Thymus (tissue), 14 donors: ENCODE results near the gene APLF. TPM values are rescaled to one million over a fixed set of nuclear protein-coding genes. Genes with fewer than 3 reads are reported as not detected.
A peak's percentile ranks its signal among the peaks of the same experiment; 100 is the strongest.

Experiments used
- DNase-seq, 9 donors: peaks; one replicate each; pipeline ENCODE4 v3.0.0-alpha.2; 2013; ENCODE audit warnings: low spot score in 9 of 9, low read depth in 6 of 9, missing footprints in 1 of 9
- H3K27ac ChIP-seq, 2 donors: one replicate each; pipeline ENCODE4 v1.5.1; 2013; ENCODE audit warnings: control low read depth in 1 of 2, low read depth in 1 of 2, low read length in 1 of 2, mild to moderate bottlenecking in 1 of 2, moderate library complexity in 1 of 2
- H3K27me3 ChIP-seq, 2 donors: one replicate each; pipeline ENCODE4 v1.5.1; 2013; ENCODE audit warnings: low read length in 1 of 2; ENCODE audit not compliant: control insufficient read depth in 2 of 2, insufficient read depth in 1 of 2
- H3K36me3 ChIP-seq, 2 donors: one replicate each; pipeline ENCODE4 v1.5.1; 2013; ENCODE audit warnings: low read length in 1 of 2, mild to moderate bottlenecking in 1 of 2, moderate library complexity in 1 of 2; ENCODE audit not compliant: control insufficient read depth in 2 of 2, insufficient read depth in 2 of 2
- H3K4me1 ChIP-seq, 2 donors: one replicate each; pipeline ENCODE4 v1.5.1; 2013; ENCODE audit warnings: low read length in 2 of 2; ENCODE audit not compliant: control insufficient read depth in 2 of 2, insufficient read depth in 2 of 2
- H3K4me3 ChIP-seq, 2 donors: one replicate each; pipeline ENCODE4 v1.5.1; 2013; ENCODE audit warnings: low read length in 2 of 2, control low read depth in 1 of 2, mild to moderate bottlenecking in 1 of 2
- H3K9me3 ChIP-seq, 2 donors: one replicate each; pipeline ENCODE4 v1.5.1; 2013; ENCODE audit warnings: low read length in 1 of 2, mild to moderate bottlenecking in 1 of 2; ENCODE audit not compliant: control insufficient read depth in 2 of 2, insufficient read depth in 1 of 2
- whole genome bisulfite sequencing: extraction: QIAGEN DNeasy Blood & Tissue Kit; methylation state at CpG from one replicate; pipeline ENCODE4 v1.1.7; 2013; 5-methylcytosine and 5-hydroxymethylcytosine counted together
- long read RNA-seq, 10 donors: transcript quantifications; one replicate each; lab custom pipeline, GENCODE V29; 2026
- polyA plus RNA-seq: library from polyadenylated mRNA; stranded (reverse); fragments of 200-250 nt; gene quantifications from one replicate; pipeline ENCODE4 v1.2.3, GENCODE V29; 2013
- total RNA-seq: library from RNA; stranded (reverse); fragments of 120-200 nt; gene quantifications from one replicate; pipeline ENCODE4 v1.2.4, GENCODE V29; 2013
- donor health status: healthy.

Gene APLF, protein sequence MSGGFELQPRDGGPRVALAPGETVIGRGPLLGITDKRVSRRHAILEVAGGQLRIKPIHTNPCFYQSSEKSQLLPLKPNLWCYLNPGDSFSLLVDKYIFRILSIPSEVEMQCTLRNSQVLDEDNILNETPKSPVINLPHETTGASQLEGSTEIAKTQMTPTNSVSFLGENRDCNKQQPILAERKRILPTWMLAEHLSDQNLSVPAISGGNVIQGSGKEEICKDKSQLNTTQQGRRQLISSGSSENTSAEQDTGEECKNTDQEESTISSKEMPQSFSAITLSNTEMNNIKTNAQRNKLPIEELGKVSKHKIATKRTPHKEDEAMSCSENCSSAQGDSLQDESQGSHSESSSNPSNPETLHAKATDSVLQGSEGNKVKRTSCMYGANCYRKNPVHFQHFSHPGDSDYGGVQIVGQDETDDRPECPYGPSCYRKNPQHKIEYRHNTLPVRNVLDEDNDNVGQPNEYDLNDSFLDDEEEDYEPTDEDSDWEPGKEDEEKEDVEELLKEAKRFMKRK
- 7.5 TPM for total RNA-seq
- 2.4 TPM for polyA plus RNA-seq
- long read RNA-seq, donor 1 = 0 reads
- long read RNA-seq, donor 2, partial matches to known transcripts = 0 of 1 reads
- long read RNA-seq, donor 2, other reads (novel, unspliced or antisense) = 0 of 1 reads
- long read RNA-seq, donor 3 = 0 reads
- long read RNA-seq, donor 4 = 0 reads
- long read RNA-seq, donor 5, partial matches to known transcripts = 0 of 1 reads
- long read RNA-seq, donor 5, other reads (novel, unspliced or antisense) = 0 of 1 reads
- long read RNA-seq, donor 6 = 0 reads
- long read RNA-seq, donor 7 = 0 reads
- long read RNA-seq, donor 8 = 0 reads
- long read RNA-seq, donor 9, partial matches to known transcripts = 0 of 1 reads
- long read RNA-seq, donor 9, other reads (novel, unspliced or antisense) = 0 of 1 reads
- long read RNA-seq, donor 10 = 0 reads

DNA sequence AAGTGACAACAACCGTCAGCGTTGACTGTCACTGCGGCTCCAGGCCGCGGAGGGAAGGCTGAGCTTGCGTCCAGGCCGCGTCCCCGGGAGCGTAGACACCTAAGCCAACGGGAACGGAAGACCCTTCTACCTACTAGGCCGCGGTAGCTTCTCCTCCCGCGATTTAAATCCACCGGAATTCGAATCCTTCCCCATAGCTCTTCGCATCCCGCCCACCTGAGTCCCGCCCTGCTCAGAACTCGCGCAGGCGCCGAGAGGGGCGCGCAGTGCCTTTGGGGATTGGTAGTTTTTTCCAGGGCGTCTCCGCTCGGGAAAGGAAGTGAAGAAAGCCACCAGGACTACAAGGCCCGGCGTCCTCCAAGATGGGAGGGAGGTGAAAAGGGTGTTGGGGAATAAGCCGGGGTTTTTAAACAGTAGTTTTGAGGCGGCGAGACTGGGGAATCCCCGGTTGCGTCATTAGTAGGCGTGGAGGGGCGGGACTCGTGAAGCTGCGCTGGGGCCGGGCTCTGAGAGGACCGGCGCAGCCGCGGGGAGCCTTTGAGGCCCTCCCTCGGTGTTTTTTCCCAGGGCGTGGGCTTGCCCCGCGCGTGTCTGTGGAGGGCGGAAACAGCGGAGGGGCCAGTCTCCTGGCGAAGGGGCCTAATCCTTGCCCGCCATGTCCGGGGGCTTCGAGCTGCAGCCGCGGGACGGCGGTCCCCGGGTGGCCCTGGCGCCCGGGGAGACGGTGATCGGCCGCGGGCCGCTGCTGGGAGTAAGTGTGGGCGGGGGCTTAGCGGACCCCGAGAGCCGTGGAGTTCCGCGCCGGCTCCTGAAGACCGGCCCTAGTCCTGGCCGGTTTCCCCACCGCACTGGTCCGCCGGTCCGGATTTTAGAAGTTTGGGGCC is at the start of gene APLF, which contains the start of gene FBXO48:
APLF (plus strand) TSS at position 509 of the 884 bp plus-strand sequence; CDS start at position 656, 147 bp downstream.
FBXO48 (minus strand) TSS at position 218 of the 884 bp plus-strand sequence. CDS start 2,149 bp downstream, outside the sequence.
- H3K4me1 ChIP-seq = peaks cover 7 to 11% of the 10 kb centered on the region in 2 donors

DNA sequence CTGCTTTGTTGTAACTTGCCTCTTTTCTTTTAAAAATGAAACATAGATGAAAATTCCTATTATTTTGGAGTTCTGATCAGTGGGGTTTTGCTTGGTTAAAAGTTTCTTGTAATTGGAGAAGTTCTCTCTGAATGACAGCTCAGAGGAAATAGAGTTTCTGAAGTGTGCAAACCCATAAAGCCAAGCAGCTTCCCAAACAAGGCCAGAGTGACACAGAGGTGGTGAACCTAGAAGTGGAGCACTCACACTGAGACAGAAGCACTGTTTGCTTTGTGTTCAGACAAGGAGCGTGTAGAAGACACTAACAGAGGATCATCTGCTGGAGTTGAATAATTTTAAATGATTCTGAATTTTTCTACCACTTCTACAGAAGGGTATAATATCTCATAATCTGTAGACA is 49.5 kb upstream of the APLF start:
- no peaks in the 10 kb centered on the region for H3K27me3 ChIP-seq
- 42% methylated on average over 1 of the region's 1 CpG for WGBS
- H3K9me3 ChIP-seq = no peaks in the 10 kb centered on the region
- H3K27ac ChIP-seq = no peak overlapping the region
- H3K4me1 ChIP-seq = peaks cover 6 to 32% of the 10 kb centered on the region in 2 donors
- DNase-seq = no peak
- no peak overlapping the region for H3K4me3 ChIP-seq
- no peaks in the 10 kb centered on the region for H3K36me3 ChIP-seq

More for the DNA sequence above, at the start of gene APLF, which contains the start of gene FBXO48:
- peak; percentile 94 to 99 (median 97) for DNase-seq
- no peaks in the 10 kb centered on the region for H3K9me3 ChIP-seq
- H3K27ac ChIP-seq = peak within 1 kb of the TSS; percentile 76 to 79
- no peaks in the 10 kb centered on the region for H3K27me3 ChIP-seq
- H3K36me3 ChIP-seq = no peaks in the 10 kb centered on the region
- WGBS = under 1% methylated on average over 82 of the region's 82 CpGs
- H3K4me3 ChIP-seq = peak within 1 kb of the TSS; percentile 69 to 84

DNA sequence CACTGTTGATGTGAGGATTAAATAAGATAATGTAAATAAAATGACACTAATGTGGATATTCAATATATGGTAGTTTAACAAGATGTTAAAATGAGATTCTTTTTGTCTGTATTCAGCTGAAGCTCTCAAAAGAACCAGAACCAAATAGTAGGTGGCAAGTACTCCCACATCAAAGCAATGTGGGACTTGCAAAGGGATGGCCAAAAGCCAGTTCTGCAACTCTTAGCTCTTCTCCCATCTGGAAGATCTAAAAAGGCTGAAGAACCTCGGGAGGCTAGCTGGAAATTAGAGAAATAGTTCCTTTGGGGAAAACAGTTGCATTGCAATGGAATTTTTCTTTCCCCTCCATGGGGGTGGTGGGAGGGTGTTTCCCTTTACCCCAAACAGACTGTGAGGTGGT is 49.0 kb upstream of the APLF start:
- Histone ChIP-seq H3K4me1 (peaks cover 6 to 32% of the 10 kb centered on the region in 2 donors), H3K36me3 (no peaks in the 10 kb centered on the region), H3K9me3 (no peaks in the 10 kb centered on the region), H3K27ac (peak overlapping the region in 1 of 2 donors; percentile 14), H3K4me3 (no peak overlapping the region), H3K27me3 (no peaks in the 10 kb centered on the region)
- 36% methylated on average over 1 of the region's 1 CpG for WGBS
- DNase-seq = no peak

DNA sequence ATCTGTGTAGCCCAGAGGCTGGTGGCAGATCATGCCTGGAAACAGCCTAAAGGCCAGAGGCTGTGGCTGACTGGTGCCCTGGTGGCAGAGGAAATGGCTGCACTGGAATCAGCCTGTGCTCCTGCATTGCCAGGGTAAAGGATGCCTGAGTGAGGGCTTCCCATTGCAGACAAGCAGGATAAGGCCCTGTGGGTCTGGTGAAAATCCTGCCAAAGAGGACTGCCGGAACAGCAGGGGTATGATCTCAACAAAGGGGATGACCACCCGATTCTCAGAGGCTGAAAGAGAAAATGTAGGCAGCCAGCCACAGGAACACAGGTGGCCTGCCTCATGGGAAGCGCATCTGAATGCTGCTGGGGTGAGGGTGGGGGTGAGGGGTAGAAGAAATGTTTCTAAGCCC is 48.5 kb upstream of the APLF start:
- H3K36me3 ChIP-seq = no peaks in the 10 kb centered on the region
- peak overlapping the region in 1 of 2 donors; percentile 14 for H3K27ac ChIP-seq
- no peak overlapping the region for H3K4me3 ChIP-seq
- no peak for DNase-seq
- H3K4me1 ChIP-seq = peaks cover 6 to 32% of the 10 kb centered on the region in 2 donors
- 49% methylated on average over 3 of the region's 3 CpGs for WGBS
- no peaks in the 10 kb centered on the region for H3K27me3 ChIP-seq
- H3K9me3 ChIP-seq = no peaks in the 10 kb centered on the region

DNA sequence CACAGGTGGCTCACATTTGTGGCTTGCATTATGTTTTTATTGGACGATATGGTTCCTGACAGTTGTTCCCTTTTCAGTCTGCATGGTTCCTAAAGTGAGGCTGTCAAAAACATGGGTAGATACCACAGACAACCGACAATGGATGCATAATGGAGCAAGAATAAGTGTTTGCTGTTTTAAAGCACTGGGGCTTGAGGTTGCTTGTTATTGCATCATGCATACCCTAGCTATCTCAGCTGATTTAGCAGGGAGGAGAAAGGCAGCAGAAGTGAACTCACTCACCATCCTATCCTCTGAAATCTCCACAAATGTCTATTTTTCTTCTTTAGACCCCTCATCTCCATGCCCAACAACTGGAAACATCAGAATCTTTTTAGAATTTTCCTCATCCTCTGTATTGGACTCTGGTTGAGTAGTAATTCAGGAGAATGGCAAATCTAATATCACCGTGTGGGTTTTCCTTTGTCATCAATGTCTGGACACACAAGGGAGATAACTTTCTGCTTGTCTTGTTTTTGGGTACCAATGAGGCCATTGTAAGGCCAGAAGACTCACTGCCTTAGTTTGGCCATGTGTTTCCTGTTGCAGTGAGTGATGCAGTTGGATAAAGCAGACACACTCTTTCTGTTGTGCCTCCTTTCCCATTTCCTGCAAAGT is 47.0 kb upstream of the APLF start:
- 43% methylated on average over 3 of the region's 3 CpGs for WGBS
- Histone ChIP-seq H3K9me3 (no peaks in the 10 kb centered on the region), H3K36me3 (no peaks in the 10 kb centered on the region), H3K4me3 (no peak overlapping the region), H3K4me1 (peaks cover 6 to 32% of the 10 kb centered on the region in 2 donors), H3K27me3 (no peaks in the 10 kb centered on the region), H3K27ac (no peak overlapping the region)
- no peak for DNase-seq

DNA sequence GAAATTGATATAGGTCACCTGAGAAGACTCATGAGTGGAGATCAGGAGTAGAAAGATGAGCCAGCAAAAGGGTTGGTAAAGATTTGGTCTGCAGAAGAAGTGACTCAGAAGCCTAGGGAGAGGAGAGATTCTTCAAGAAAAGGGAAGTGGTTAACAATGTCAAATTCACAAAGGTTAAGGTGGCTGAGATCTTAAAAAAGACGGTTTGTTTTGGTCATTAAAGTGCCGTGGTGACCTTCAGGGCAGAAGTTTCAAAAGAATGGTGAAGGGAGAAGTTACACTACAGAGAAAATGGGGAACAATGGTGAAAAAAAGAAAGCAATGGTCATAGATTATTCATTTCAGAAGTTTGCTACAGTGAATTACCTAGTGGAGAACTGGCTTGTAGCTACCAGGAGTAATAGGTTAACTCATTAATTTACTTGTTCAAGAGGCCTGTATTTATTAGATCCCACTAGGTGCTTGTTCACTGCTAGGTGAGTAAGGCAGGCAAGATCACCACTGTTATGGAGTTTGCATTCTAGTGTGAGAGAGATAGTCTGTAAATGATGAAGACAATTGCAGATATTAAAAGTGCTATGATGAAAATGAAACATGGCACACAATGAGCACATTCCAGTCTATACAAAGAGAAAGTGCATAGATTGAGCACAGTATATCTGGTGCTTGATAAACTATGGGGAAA is 43.3 kb upstream of the APLF start:
- no peaks in the 10 kb centered on the region for H3K9me3 ChIP-seq
- H3K27ac ChIP-seq = no peak overlapping the region
- peaks cover 0 to 9% of the 10 kb centered on the region in 2 donors for H3K4me1 ChIP-seq
- H3K4me3 ChIP-seq = no peak overlapping the region
- no peaks in the 10 kb centered on the region for H3K27me3 ChIP-seq
- 5% methylated on average over 2 of the region's 2 CpGs for whole genome bisulfite sequencing
- peak in 1 of 9 donors; percentile 20 for DNase-seq
- H3K36me3 ChIP-seq = no peaks in the 10 kb centered on the region

DNA sequence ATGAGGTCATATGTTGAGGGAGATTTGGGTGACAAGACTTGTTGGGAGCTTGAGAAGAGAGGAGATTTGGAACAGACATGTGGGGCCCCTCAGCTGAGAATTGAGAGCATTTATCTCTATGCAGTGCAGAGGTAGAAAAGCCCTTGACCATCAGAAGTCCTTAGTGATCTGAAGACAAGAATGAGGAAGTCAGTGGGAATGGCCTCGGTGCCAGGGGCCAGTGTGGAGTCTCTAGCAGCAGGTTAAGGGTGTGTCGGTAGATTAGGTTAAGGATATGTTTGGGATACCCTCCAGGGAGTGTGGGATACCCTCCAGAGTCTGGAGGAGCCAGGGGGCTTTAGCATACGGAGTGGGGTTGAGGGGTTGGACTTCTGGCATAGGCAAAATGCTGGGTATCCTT is 41.9 kb upstream of the APLF start:
- H3K27ac ChIP-seq = no peak overlapping the region

DNA sequence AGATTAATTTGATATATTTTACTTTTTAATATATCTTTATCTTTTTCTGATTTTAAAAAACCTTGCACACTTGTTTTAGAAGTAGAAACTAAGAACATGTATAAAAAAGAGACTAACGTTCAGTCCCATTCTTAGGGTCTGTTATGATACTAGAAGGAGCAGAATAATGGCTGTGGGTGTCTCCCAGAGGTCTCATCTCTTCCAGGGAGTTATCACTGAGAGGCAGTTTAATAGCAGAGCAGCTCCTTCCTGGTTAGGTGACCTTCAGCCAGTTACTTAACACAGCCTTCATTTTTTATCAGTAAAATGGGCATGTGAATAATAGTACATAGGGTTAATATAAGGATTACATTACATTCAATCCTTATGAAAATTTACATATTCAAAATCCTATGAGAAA is 40.9 kb upstream of the APLF start:
- H3K27ac ChIP-seq = peak overlapping the region in 1 of 2 donors; percentile 50
- 96% methylated on average over 1 of the region's 1 CpG for WGBS
- no peak overlapping the region for H3K4me3 ChIP-seq
- no peaks in the 10 kb centered on the region for H3K27me3 ChIP-seq
- H3K4me1 ChIP-seq = no peaks in the 10 kb centered on the region
- no peaks in the 10 kb centered on the region for H3K9me3 ChIP-seq
- DNase-seq = no peak
- no peaks in the 10 kb centered on the region for H3K36me3 ChIP-seq

More for the DNA sequence above, 41.9 kb upstream of the APLF start:
- H3K4me1 ChIP-seq = peaks cover 0 to 2% of the 10 kb centered on the region in 2 donors
- H3K4me3 ChIP-seq = no peak overlapping the region
- H3K9me3 ChIP-seq = no peaks in the 10 kb centered on the region
- DNase-seq = no peak
- no peaks in the 10 kb centered on the region for H3K27me3 ChIP-seq
- WGBS = 91% methylated on average over 3 of the region's 3 CpGs
- H3K36me3 ChIP-seq = no peaks in the 10 kb centered on the region
